GM23248 (cell line): Measurements from ENCODE around the gene KAZN. TPM values are rescaled to one million over a fixed set of nuclear protein-coding genes. Genes with fewer than 3 reads are reported as not detected.

Experiments used
- DNase-seq: peaks from one replicate; pipeline ENCODE4 v3.0.0-alpha.2; 2015
- H2AFZ ChIP-seq: fragments of 200-600 bp; sonication (generic); 2 replicates; pipeline ENCODE4 v1.6.1; 2016; ENCODE audit warnings: antibody characterized with exemption
- H3F3A ChIP-seq: fragments of 200-600 bp; sonication (generic); 2 replicates; pipeline ENCODE4 v1.6.1; 2016; ENCODE audit warnings: mild to moderate bottlenecking, antibody characterized with exemption, mixed run types; ENCODE audit not compliant: insufficient read depth
- H3K27ac ChIP-seq: fragments of 200-600 bp; sonication (generic); 2 replicates; pipeline ENCODE4 v1.5.1; 2016; ENCODE audit warnings: mild to moderate bottlenecking
- H3K27me3 ChIP-seq: fragments of 200-600 bp; sonication (generic); replicated peaks from 2 replicates; pipeline ENCODE4 v1.6.1; 2016; ENCODE audit warnings: mild to moderate bottlenecking; ENCODE audit not compliant: insufficient read depth
- H3K36me3 ChIP-seq: fragments of 200-600 bp; sonication (generic); 2 replicates; pipeline ENCODE4 v1.6.1; 2016; ENCODE audit warnings: low read depth, mild to moderate bottlenecking
- H3K4me1 ChIP-seq: fragments of 200-600 bp; sonication (generic); 2 replicates; pipeline ENCODE4 v1.6.1; 2016; ENCODE audit warnings: mild to moderate bottlenecking; ENCODE audit not compliant: insufficient read depth
- H3K4me2 ChIP-seq: fragments of 200-600 bp; sonication (generic); one replicate; pipeline ENCODE4 v1.6.1; 2016; ENCODE audit warnings: mild to moderate bottlenecking; ENCODE audit not compliant: unreplicated experiment
- H3K4me3 ChIP-seq: fragments of 200-600 bp; sonication (generic); 2 replicates; pipeline ENCODE4 v1.5.1; 2016; ENCODE audit warnings: mild to moderate bottlenecking
- H3K79me2 ChIP-seq: fragments of 200-600 bp; sonication (generic); 2 replicates; pipeline ENCODE4 v1.6.1; 2016; ENCODE audit warnings: mild to moderate bottlenecking; ENCODE audit not compliant: insufficient read depth
- H3K9ac ChIP-seq: fragments of 200-600 bp; sonication (generic); 2 replicates; pipeline ENCODE4 v1.6.1; 2016; ENCODE audit warnings: mild to moderate bottlenecking
- H3K9me2 ChIP-seq: fragments of 200-600 bp; sonication (generic); 2 replicates; pipeline ENCODE4 v1.6.1; 2016; ENCODE audit warnings: mixed run types, mild to moderate bottlenecking, moderate library complexity; ENCODE audit not compliant: insufficient read depth
- H3K9me3 ChIP-seq: fragments of 200-600 bp; sonication (generic); one replicate; pipeline ENCODE4 v1.6.1; 2017; ENCODE audit warnings: low read depth
- H4K20me1 ChIP-seq: fragments of 200-600 bp; sonication (generic); 2 replicates; pipeline ENCODE4 v1.6.0; 2016; ENCODE audit not compliant: insufficient read depth
- EZH2 ChIP-seq: fragments of 200-600 bp; sonication (generic); IDR thresholded peaks from 2 replicates; pipeline ENCODE4 v1.6.1; 2018; ENCODE audit warnings: antibody characterized with exemption, mild to moderate bottlenecking; ENCODE audit not compliant: insufficient read depth, poor library complexity, severe bottlenecking
- EZH2phosphoT487 ChIP-seq: fragments of 200-600 bp; sonication (generic); IDR thresholded peaks from 2 replicates; pipeline ENCODE4 v1.6.1; 2018; ENCODE audit warnings: antibody characterized with exemption, moderate library complexity, mild to moderate bottlenecking, low read depth; ENCODE audit not compliant: insufficient read depth
- WGBS, 2 experiments: methylation state at CpG; one replicate each; pipeline ENCODE4 v1.1.6; 2015 to 2017; ENCODE audit warnings: low lambda C conversion rate in 2 of 2, low coverage in 1 of 2; ENCODE audit errors: missing lambda C conversion rate in 2 of 2; 5-methylcytosine and 5-hydroxymethylcytosine counted together
- in situ Hi-C: fragments of 300-500 bp; cut with MboI; formaldehyde crosslinking; loops from 2 replicates; pipeline ENCODE4 v1.15.0; 2020
- polyA plus RNA-seq: library from polyadenylated mRNA; unstranded; fragments of >200 nt; fragmentation: Nextera tagmentation; extraction: Ambion mirVana; gene quantifications from 2 replicates; pipeline ENCODE4 v1.2.1, GENCODE V29; 2016
- total RNA-seq: library from RNA; depleted of rRNA; stranded (reverse); fragments of >200 nt; shearing (Covaris generic); gene quantifications from 2 replicates; pipeline ENCODE4 v1.2.3, GENCODE V29; 2014

KAZN gene
- total and polyA plus RNA-seq, 2 experiments from 2014 or later = 4.9 to 7.2 TPM

GRCh38 chr1:14977338-14977931 is 378.9 kb downstream of the KAZN start:
- no peak for DNase-seq
- 86% methylated on average over 14 to 15 of the region's 15 CpGs for WGBS, 2 experiments
- Histone ChIP-seq H3K9me3 (no peaks in the 10 kb centered on the region), H2AFZ (no peak overlapping the region), H3K27me3 (no peaks in the 10 kb centered on the region), H4K20me1 (no peaks in the 10 kb centered on the region), H3K27ac (no peak overlapping the region), H3K4me1 (no peaks in the 10 kb centered on the region), H3F3A (no peaks in the 10 kb centered on the region), H3K4me3 (no peak overlapping the region), H3K4me2 (no peak overlapping the region), H3K9ac (no peak overlapping the region), H3K9me2 (no peaks in the 10 kb centered on the region), H3K36me3 (no peaks in the 10 kb centered on the region), H3K79me2 (peaks cover 4% of the 10 kb centered on the region; the same call in 1 of the 2 replicates)
- TF ChIP-seq EZH2 = no peak
- no peak for TF ChIP-seq EZH2phosphoT487
- in situ Hi-C loops = no loop called here

GRCh38 chr1:14980621-14981218 is 382.2 kb downstream of the KAZN start:
- in situ Hi-C loops = no loop called here
- Histone ChIP-seq H3K4me1 (no peaks in the 10 kb centered on the region), H4K20me1 (no peaks in the 10 kb centered on the region), H3K9me2 (no peaks in the 10 kb centered on the region), H3K79me2 (no peaks in the 10 kb centered on the region; the same call in 1 of the 2 replicates), H3K36me3 (no peaks in the 10 kb centered on the region), H2AFZ (no peak overlapping the region), H3K27me3 (no peaks in the 10 kb centered on the region), H3K9me3 (no peaks in the 10 kb centered on the region), H3K4me3 (no peak overlapping the region), H3K27ac (no peak overlapping the region), H3K9ac (no peak overlapping the region), H3K4me2 (no peak overlapping the region), H3F3A (no peaks in the 10 kb centered on the region)
- TF ChIP-seq EZH2phosphoT487 (no peak), EZH2 (no peak)
- 56 to 64% methylated on average over 13 to 17 of the region's 17 CpGs for WGBS, 2 experiments
- peak; percentile 42 for DNase-seq

GRCh38 chr1:14982029-14982428 is 383.5 kb downstream of the KAZN start:
- Histone ChIP-seq H3K4me3 (no peak overlapping the region), H3K36me3 (no peaks in the 10 kb centered on the region), H3K9ac (no peak overlapping the region), H3K4me2 (no peak overlapping the region), H4K20me1 (no peaks in the 10 kb centered on the region), H3K27me3 (no peaks in the 10 kb centered on the region), H2AFZ (no peak overlapping the region), H3K9me3 (no peaks in the 10 kb centered on the region), H3K4me1 (no peaks in the 10 kb centered on the region), H3K79me2 (no peaks in the 10 kb centered on the region), H3F3A (no peaks in the 10 kb centered on the region), H3K9me2 (no peaks in the 10 kb centered on the region), H3K27ac (no peak overlapping the region)
- in situ Hi-C loops = no loop called here
- no peak for DNase-seq
- TF ChIP-seq EZH2 (no peak), EZH2phosphoT487 (no peak)
- WGBS, 2 experiments = 94% methylated on average over 14 of the region's 14 CpGs

GRCh38 chr1:14983277-14983676 is 384.8 kb downstream of the KAZN start:
- no peak overlapping the region for H3K9ac ChIP-seq
- H3K36me3 ChIP-seq = no peaks in the 10 kb centered on the region
- H3K79me2 ChIP-seq = no peaks in the 10 kb centered on the region
- no peak overlapping the region for H3K27ac ChIP-seq
- no peak for DNase-seq
- H3F3A ChIP-seq = no peaks in the 10 kb centered on the region
- TF ChIP-seq EZH2 (no peak), EZH2phosphoT487 (no peak)
- no peak overlapping the region for H2AFZ ChIP-seq
- 92 to 93% methylated on average over 13 of the region's 13 CpGs for WGBS, 2 experiments
- H3K9me3 ChIP-seq = no peaks in the 10 kb centered on the region
- H4K20me1 ChIP-seq = no peaks in the 10 kb centered on the region
- no peaks in the 10 kb centered on the region for H3K9me2 ChIP-seq
- H3K4me2 ChIP-seq = no peak overlapping the region
- H3K4me3 ChIP-seq = no peak overlapping the region
- H3K4me1 ChIP-seq = no peaks in the 10 kb centered on the region
- in situ Hi-C loops = no loop called here
- no peaks in the 10 kb centered on the region for H3K27me3 ChIP-seq
